Measurements from ENCODE around the gene HEMK1.

The HEMK1 gene

DNA sequence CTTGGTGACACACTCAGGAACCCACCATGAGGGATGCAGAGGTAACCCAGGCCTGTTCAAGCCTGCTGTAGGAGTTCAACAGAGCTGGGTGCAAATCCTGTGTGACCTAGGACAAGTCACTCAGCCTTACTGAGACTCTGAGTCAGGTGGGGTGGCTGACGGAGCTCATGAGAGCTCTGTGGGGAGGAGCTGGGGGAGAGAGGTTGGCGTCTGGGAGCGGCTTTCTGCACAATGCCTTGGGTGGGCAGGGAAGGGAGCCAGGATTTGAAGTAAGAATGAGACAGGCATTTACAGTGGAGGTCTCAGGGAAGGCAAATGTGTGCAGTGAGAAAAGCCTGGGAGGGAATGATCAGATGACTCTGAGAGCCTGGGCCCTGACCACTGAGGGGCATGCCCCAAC lies 20.1 kb upstream of the HEMK1 start:
- Histone ChIP-seq H3K4me3 (ENCODE audit: extremely low read depth, insufficient read depth, low read length, poor library complexity, severe bottlenecking) (no peak overlapping the region), H3K9me3 (ENCODE audit: control insufficient read depth, low read length) (no peaks in the 10 kb centered on the region), H3K27ac (ENCODE audit: low read depth, low read length, severe bottlenecking) (no peak overlapping the region), H3K36me3 (ENCODE audit: control insufficient read depth, insufficient read depth, low read length) (no peaks in the 10 kb centered on the region), H3K4me1 (ENCODE audit: control insufficient read depth, insufficient read depth, low read length, poor library complexity, severe bottlenecking) (peaks cover 2% of the 10 kb centered on the region)
- 75 to 93% methylated on average over 3 of the region's 3 CpGs for WGBS, 2 experiments (ENCODE audit: insufficient coverage in 2 of 2)

DNA sequence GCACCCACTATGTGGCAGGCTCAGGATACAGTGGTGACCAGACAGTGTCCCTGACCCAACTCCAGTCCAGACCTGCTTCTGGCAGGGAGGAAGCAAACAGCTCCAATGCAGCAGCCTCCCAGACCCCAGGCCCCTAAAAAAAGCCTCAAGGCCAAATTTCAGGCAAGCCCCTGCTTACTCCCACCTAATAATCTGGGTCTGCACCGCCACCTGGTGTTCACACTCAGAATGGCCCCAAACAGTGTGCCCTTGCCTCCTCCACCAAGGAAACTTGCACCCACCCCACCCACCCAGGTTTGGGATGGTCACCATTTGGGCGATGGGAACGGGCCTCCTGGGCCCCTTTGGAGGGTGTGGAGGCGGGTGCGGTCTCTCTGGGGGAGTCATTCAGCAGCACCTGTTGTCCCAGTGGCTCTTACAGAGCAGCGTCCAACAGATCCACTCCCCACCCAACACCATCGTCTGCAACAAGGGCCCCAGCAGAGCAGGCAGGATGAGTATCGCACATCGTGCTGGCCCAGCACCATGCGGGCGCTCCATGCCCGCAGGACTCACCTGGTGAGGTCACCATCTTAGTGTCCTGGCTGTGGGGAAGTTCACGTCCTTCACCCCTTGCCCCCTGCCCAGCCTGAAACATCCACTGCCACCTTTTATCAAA lies 19.1 kb upstream of the HEMK1 start:
- H3K4me3 ChIP-seq (ENCODE audit: extremely low read depth, insufficient read depth, low read length, poor library complexity, severe bottlenecking) = no peak overlapping the region
- peaks cover 2% of the 10 kb centered on the region for H3K4me1 ChIP-seq (ENCODE audit: control insufficient read depth, insufficient read depth, low read length, poor library complexity, severe bottlenecking)
- no peaks in the 10 kb centered on the region for H3K36me3 ChIP-seq (ENCODE audit: control insufficient read depth, insufficient read depth, low read length)
- 67 to 75% methylated on average over 7 to 9 of the region's 13 CpGs for WGBS, 2 experiments (ENCODE audit: insufficient coverage in 2 of 2)
- H3K9me3 ChIP-seq (ENCODE audit: control insufficient read depth, low read length) = no peaks in the 10 kb centered on the region
- H3K27ac ChIP-seq (ENCODE audit: low read depth, low read length, severe bottlenecking) = no peak overlapping the region

DNA sequence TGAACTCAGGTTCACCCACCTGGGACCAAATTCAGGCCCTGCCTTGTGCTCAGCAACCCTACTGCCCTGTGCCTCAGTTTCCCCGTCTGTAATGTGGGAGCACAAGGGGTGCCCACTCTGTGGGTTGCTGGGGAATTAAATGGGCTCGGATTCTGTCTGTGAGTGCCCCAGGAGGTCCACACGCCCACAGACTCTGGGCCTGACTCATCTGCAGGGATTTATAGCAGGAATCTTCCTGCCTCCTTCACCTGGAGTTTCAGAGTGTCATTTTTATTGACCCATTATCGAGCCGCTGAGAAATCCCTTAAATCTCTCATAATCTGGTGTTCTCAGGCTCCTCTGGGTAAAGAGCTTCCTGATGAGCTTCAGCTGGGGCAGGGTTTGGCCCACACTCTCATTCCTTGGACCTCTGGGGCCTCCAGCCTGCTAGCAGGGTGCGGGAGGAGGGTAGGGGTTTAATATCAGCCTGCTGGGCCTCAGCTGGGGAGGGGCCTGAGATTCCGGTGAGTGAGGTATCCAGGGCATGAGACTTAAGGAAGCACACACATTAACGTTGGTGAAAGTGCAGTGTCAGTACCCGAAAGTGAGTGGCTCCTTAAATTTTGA lies 18.2 kb upstream of the HEMK1 start:
- no peaks in the 10 kb centered on the region for H3K36me3 ChIP-seq (ENCODE audit: control insufficient read depth, insufficient read depth, low read length)
- no peak overlapping the region for H3K27ac ChIP-seq (ENCODE audit: low read depth, low read length, severe bottlenecking)
- no peak overlapping the region for H3K4me3 ChIP-seq (ENCODE audit: extremely low read depth, insufficient read depth, low read length, poor library complexity, severe bottlenecking)
- peaks cover 2% of the 10 kb centered on the region for H3K4me1 ChIP-seq (ENCODE audit: control insufficient read depth, insufficient read depth, low read length, poor library complexity, severe bottlenecking)
- 68 to 78% methylated on average over 7 to 9 of the region's 9 CpGs for WGBS, 2 experiments (ENCODE audit: insufficient coverage in 2 of 2)
- H3K9me3 ChIP-seq (ENCODE audit: control insufficient read depth, low read length) = no peaks in the 10 kb centered on the region

DNA sequence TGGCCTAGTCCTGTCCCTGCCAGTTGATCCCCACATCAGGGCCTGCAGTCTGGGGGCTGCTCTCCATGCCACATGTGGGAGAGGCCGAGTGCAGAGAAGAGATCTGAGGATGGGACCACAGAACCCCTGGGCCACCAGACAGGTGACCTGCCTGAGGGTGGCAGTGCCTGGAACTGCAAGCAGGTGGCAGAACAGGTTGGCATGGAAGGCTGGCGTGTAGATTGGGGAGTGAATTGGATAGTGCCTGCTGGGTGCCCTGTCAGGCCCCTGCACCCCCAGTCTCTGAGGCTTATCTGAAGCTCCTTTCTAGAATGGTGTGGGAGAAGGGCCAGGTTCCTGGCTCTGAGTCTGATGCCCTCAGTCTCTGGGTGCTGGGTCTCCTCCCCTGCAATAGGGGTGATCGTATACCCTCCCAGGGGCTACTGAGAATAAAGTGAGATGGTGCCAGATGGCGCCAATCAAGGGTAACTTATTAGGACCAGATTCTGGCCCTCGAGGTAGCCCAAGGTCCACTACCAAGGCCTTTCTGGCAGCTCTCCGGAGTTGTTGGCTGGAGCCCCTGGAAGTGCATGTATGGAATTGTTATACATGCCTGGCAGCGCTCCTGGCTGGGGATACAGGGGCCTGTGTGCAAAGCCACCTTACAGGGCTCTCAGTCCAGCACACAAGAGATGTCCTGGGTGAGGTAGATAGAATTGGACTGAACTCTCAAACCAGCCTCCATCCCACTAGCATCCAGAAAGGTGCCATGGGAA lies 17.5 kb upstream of the HEMK1 start:
- H3K27ac ChIP-seq (ENCODE audit: low read depth, low read length, severe bottlenecking) = no peak overlapping the region
- no peaks in the 10 kb centered on the region for H3K36me3 ChIP-seq (ENCODE audit: control insufficient read depth, insufficient read depth, low read length)
- H3K4me3 ChIP-seq (ENCODE audit: extremely low read depth, insufficient read depth, low read length, poor library complexity, severe bottlenecking) = no peak overlapping the region
- peaks cover 2% of the 10 kb centered on the region for H3K4me1 ChIP-seq (ENCODE audit: control insufficient read depth, insufficient read depth, low read length, poor library complexity, severe bottlenecking)
- WGBS, 2 experiments (ENCODE audit: insufficient coverage in 2 of 2) = 85 to 94% methylated on average over 3 to 7 of the region's 7 CpGs
- H3K9me3 ChIP-seq (ENCODE audit: control insufficient read depth, low read length) = no peaks in the 10 kb centered on the region

DNA sequence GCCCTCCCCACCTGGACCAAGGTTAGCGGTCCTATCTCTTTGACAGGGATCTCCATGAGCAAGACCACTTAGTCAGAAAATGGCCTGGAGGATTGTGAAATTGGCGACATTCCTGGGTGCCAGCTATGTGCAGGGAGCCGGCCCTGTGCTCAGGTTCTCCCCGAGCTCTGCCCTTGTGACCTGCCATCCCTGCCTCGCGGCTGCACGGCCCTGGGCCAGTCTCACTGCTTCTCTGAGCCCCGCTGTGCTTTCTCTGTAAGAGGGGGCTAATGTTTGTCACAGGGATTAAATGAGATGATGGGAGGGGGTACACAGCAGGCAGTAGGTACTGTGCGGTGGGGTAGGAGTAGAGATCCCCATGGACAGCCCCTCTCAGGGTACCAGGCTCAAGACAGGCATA lies 16.7 kb upstream of the HEMK1 start:
- no peaks in the 10 kb centered on the region for H3K9me3 ChIP-seq (ENCODE audit: control insufficient read depth, low read length)
- WGBS, 2 experiments (ENCODE audit: insufficient coverage in 2 of 2) = 90 to 95% methylated on average over 8 to 9 of the region's 9 CpGs
- no peak overlapping the region for H3K4me3 ChIP-seq (ENCODE audit: extremely low read depth, insufficient read depth, low read length, poor library complexity, severe bottlenecking)
- peaks cover 2% of the 10 kb centered on the region for H3K4me1 ChIP-seq (ENCODE audit: control insufficient read depth, insufficient read depth, low read length, poor library complexity, severe bottlenecking)
- H3K36me3 ChIP-seq (ENCODE audit: control insufficient read depth, insufficient read depth, low read length) = no peaks in the 10 kb centered on the region
- H3K27ac ChIP-seq (ENCODE audit: low read depth, low read length, severe bottlenecking) = no peak overlapping the region

DNA sequence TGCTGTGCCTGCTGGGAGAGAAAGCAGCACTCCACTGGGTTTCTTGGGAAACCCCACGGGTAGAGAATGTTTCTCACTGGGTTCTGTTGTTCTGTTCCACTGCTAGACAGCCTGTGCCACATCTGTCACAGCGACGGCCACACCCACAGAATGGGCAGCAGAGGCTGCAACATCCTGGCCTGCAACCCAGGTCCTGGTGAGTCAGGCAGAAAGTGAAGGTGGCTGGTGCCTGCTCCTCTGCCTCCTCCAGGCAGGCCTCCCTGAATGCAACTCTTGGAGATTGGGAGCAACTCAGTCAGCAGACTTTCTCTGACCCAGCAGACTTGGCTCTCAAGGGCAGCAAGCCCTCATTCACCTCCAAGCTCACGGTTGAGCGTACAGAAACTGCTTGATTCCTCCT lies 14.8 kb upstream of the HEMK1 start:
- H3K4me1 ChIP-seq (ENCODE audit: control insufficient read depth, insufficient read depth, low read length, poor library complexity, severe bottlenecking) = peaks cover 2% of the 10 kb centered on the region
- no peak overlapping the region for H3K4me3 ChIP-seq (ENCODE audit: extremely low read depth, insufficient read depth, low read length, poor library complexity, severe bottlenecking)
- WGBS, 2 experiments (ENCODE audit: insufficient coverage in 2 of 2) = 89 to 92% methylated on average over 5 of the region's 5 CpGs
- H3K36me3 ChIP-seq (ENCODE audit: control insufficient read depth, insufficient read depth, low read length) = no peaks in the 10 kb centered on the region
- H3K27ac ChIP-seq (ENCODE audit: low read depth, low read length, severe bottlenecking) = no peak overlapping the region
- no peaks in the 10 kb centered on the region for H3K9me3 ChIP-seq (ENCODE audit: control insufficient read depth, low read length)

DNA sequence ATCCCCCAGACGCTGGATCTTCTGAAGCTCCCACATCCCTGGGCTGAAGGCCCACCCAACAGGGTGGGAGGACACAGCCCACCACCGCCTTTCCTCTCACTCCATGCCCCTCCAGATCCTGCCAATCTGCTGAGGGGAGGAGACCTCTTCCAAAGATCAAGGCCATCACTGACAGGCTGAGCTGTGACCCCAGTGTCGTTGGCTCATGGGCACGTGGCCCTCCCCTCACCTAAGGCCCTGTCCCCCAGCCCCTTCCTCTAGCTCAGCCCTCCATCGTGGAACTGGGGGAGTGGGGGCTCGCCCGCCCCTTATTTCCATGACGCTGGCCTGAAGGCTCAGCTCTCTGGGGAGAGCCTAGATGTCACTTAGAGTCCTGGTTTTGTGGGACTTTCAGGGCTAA lies 12.2 kb upstream of the HEMK1 start:
- no peak overlapping the region for H3K4me3 ChIP-seq (ENCODE audit: extremely low read depth, insufficient read depth, low read length, poor library complexity, severe bottlenecking)
- H3K36me3 ChIP-seq (ENCODE audit: control insufficient read depth, insufficient read depth, low read length) = no peaks in the 10 kb centered on the region
- WGBS, 2 experiments (ENCODE audit: insufficient coverage in 2 of 2) = 70 to 86% methylated on average over 3 to 4 of the region's 8 CpGs
- H3K4me1 ChIP-seq (ENCODE audit: control insufficient read depth, insufficient read depth, low read length, poor library complexity, severe bottlenecking) = no peaks in the 10 kb centered on the region
- H3K9me3 ChIP-seq (ENCODE audit: control insufficient read depth, low read length) = no peaks in the 10 kb centered on the region
- H3K27ac ChIP-seq (ENCODE audit: low read depth, low read length, severe bottlenecking) = no peak overlapping the region

DNA sequence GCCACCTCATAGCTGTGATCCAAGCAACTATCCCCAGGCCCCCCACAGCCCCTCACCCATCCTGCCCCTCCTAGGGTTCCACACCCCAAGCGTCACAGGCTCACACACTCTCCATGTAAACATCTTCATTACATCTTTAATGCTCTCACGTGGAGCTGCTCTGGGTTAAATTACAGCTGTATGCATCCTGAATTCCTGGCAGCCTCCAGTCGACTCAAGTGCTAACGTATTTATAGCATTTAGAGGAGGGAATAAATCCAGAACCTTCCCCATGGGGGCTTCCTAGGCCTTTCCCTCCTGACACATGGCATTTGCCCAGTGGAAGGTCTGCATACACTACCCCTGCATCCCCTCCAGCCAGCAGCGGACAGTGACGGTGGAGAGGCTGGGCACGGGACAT lies 11.4 kb upstream of the HEMK1 start:
- Histone ChIP-seq H3K27ac (ENCODE audit: low read depth, low read length, severe bottlenecking) (no peak overlapping the region), H3K36me3 (ENCODE audit: control insufficient read depth, insufficient read depth, low read length) (no peaks in the 10 kb centered on the region), H3K4me3 (ENCODE audit: extremely low read depth, insufficient read depth, low read length, poor library complexity, severe bottlenecking) (no peak overlapping the region), H3K9me3 (ENCODE audit: control insufficient read depth, low read length) (no peaks in the 10 kb centered on the region), H3K4me1 (ENCODE audit: control insufficient read depth, insufficient read depth, low read length, poor library complexity, severe bottlenecking) (no peaks in the 10 kb centered on the region)
- 76 to 87% methylated on average over 5 to 7 of the region's 7 CpGs for WGBS, 2 experiments (ENCODE audit: insufficient coverage in 2 of 2)

DNA sequence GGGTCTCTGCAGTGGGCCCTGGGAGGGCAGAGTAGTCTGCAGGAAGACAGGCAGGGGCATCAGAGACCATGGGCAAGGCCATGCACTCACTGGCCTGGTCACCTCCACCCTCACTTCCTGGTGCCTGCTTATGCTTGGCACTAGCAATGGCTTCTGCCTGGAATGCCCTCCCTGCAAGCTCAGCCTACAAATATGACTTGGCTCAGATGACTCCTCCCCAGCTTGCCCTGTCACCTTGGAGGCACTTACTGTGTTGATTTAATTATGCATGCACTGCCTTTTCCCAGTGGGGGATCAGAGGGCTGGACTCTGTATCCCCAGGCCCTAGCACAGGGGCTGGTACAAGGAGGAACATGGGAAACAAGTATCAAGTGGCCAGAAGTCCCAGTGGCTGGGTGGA lies 9.6 kb upstream of the HEMK1 start:
- Histone ChIP-seq H3K9me3 (ENCODE audit: control insufficient read depth, low read length) (no peaks in the 10 kb centered on the region), H3K4me3 (ENCODE audit: extremely low read depth, insufficient read depth, low read length, poor library complexity, severe bottlenecking) (no peak overlapping the region), H3K36me3 (ENCODE audit: control insufficient read depth, insufficient read depth, low read length) (no peaks in the 10 kb centered on the region), H3K27ac (ENCODE audit: low read depth, low read length, severe bottlenecking) (no peak overlapping the region), H3K4me1 (ENCODE audit: control insufficient read depth, insufficient read depth, low read length, poor library complexity, severe bottlenecking) (no peaks in the 10 kb centered on the region)

DNA sequence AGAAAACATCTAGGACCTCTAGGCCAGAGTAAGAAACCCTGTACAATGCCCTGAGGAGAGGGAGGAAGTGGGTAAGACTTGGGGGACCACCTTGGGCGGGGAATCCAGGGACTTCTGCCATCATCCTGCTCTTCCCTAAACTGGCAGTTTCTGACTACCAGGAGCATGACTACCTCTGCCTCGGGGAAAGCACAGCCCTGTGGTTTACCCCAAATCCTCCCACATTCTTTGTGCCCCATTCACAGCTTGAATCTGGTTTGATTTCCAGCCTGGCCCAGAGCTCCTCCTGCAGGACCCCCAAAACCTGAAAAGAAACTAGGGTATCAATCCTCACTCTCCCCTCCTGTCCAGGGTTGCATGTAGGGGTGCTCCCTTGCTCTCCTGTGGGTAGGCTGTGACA lies 6.5 kb upstream of the HEMK1 start:
- Histone ChIP-seq H3K4me1 (ENCODE audit: control insufficient read depth, insufficient read depth, low read length, poor library complexity, severe bottlenecking) (peaks cover 5% of the 10 kb centered on the region), H3K4me3 (ENCODE audit: extremely low read depth, insufficient read depth, low read length, poor library complexity, severe bottlenecking) (no peak overlapping the region), H3K9me3 (ENCODE audit: control insufficient read depth, low read length) (no peaks in the 10 kb centered on the region), H3K27ac (ENCODE audit: low read depth, low read length, severe bottlenecking) (no peak overlapping the region), H3K36me3 (ENCODE audit: control insufficient read depth, insufficient read depth, low read length) (no peaks in the 10 kb centered on the region)
- WGBS, 2 experiments (ENCODE audit: insufficient coverage in 2 of 2) = 82 to 85% methylated on average over 1 to 2 of the region's 2 CpGs

DNA sequence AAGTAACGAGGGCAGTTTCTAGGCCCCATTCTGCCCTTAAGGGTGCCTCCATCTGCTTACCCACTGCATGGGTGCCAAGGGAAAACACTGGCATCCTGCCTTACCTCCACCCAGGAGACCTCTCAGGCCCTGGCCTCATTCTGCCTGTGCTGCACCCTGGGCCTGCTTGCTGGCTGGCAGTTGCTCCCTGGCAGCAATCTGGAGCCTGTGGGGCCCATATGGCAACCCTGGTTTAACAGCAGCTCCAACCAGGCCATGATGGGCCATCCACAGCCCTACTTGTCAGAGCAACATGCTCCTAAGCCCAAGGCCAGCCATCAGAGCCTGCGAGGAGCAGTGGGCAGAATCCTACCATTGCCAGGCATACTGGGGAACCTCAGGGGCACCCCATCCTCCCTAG lies 5.5 kb upstream of the HEMK1 start:
- Histone ChIP-seq H3K9me3 (ENCODE audit: control insufficient read depth, low read length) (no peaks in the 10 kb centered on the region), H3K27ac (ENCODE audit: low read depth, low read length, severe bottlenecking) (no peak overlapping the region), H3K36me3 (ENCODE audit: control insufficient read depth, insufficient read depth, low read length) (no peaks in the 10 kb centered on the region), H3K4me3 (ENCODE audit: extremely low read depth, insufficient read depth, low read length, poor library complexity, severe bottlenecking) (no peak overlapping the region), H3K4me1 (ENCODE audit: control insufficient read depth, insufficient read depth, low read length, poor library complexity, severe bottlenecking) (peaks cover 5% of the 10 kb centered on the region)
- WGBS, 2 experiments (ENCODE audit: insufficient coverage in 2 of 2) = 86 to 91% methylated on average over 2 of the region's 2 CpGs

Data from mesodermal cell (in vitro differentiated cells).